HG02678 (cell line): ENCODE data around the gene TIMELESS.
A peak's percentile ranks its signal among the peaks of the same experiment; 100 is the strongest.
"Not testable (repeated sequence)": the region's sequence is repeated elsewhere in the genome, so short reads cannot be mapped to it uniquely, and the experiment has no call there.

Source experiments
- ATAC-seq: cut with Tn5 transposase; IDR thresholded peaks from one replicate; pipeline ENCODE4 v1.9.1; 2021; ENCODE audit warnings: mild to moderate bottlenecking, moderate library complexity; ENCODE audit not compliant: unreplicated experiment

The TIMELESS gene, protein sequence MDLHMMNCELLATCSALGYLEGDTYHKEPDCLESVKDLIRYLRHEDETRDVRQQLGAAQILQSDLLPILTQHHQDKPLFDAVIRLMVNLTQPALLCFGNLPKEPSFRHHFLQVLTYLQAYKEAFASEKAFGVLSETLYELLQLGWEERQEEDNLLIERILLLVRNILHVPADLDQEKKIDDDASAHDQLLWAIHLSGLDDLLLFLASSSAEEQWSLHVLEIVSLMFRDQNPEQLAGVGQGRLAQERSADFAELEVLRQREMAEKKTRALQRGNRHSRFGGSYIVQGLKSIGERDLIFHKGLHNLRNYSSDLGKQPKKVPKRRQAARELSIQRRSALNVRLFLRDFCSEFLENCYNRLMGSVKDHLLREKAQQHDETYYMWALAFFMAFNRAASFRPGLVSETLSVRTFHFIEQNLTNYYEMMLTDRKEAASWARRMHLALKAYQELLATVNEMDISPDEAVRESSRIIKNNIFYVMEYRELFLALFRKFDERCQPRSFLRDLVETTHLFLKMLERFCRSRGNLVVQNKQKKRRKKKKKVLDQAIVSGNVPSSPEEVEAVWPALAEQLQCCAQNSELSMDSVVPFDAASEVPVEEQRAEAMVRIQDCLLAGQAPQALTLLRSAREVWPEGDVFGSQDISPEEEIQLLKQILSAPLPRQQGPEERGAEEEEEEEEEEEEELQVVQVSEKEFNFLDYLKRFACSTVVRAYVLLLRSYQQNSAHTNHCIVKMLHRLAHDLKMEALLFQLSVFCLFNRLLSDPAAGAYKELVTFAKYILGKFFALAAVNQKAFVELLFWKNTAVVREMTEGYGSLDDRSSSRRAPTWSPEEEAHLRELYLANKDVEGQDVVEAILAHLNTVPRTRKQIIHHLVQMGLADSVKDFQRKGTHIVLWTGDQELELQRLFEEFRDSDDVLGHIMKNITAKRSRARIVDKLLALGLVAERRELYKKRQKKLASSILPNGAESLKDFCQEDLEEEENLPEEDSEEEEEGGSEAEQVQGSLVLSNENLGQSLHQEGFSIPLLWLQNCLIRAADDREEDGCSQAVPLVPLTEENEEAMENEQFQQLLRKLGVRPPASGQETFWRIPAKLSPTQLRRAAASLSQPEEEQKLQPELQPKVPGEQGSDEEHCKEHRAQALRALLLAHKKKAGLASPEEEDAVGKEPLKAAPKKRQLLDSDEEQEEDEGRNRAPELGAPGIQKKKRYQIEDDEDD

DNA sequence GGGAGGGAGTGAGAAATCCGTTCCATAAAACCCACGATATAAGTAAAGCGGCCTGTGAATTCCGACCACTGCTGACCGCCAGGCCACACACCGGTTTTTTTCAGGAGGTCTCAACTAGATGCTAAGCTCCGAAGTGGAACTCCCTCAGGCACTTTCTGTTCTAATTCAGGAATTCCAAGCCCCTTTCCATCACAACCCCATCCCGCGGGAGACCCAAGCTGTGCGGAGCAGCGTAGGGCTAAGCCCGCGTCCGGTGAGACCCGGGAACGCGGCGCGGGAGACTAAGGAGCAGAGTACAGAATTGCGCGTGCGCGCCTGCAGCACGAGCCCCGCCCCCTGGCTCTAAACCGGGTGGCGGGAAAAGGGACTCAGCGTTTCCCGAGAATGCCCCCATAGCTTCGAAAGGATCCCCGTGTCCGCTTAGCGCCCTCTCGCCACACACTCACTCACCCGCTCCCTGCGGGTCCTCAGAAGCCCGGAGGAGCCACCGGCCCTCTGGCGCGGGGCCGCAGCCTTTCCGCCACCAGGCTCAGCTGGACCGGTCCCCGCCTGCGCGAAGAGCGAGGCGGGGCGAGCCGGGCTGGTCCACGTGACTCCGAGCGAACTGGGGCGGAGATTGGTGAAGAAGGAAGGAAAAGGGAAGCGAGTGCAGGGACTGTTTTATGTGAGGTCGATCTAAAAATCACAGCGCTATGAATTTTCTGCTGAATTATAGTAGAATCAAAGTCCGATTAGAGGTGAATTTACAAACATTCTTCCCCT, at the start of gene TIMELESS:
TSS of gene TIMELESS (minus strand) at position 567 of the 762 bp plus-strand sequence. CDS start 15,256 bp downstream, outside the sequence.
- ATAC-seq = peak; percentile 95

DNA sequence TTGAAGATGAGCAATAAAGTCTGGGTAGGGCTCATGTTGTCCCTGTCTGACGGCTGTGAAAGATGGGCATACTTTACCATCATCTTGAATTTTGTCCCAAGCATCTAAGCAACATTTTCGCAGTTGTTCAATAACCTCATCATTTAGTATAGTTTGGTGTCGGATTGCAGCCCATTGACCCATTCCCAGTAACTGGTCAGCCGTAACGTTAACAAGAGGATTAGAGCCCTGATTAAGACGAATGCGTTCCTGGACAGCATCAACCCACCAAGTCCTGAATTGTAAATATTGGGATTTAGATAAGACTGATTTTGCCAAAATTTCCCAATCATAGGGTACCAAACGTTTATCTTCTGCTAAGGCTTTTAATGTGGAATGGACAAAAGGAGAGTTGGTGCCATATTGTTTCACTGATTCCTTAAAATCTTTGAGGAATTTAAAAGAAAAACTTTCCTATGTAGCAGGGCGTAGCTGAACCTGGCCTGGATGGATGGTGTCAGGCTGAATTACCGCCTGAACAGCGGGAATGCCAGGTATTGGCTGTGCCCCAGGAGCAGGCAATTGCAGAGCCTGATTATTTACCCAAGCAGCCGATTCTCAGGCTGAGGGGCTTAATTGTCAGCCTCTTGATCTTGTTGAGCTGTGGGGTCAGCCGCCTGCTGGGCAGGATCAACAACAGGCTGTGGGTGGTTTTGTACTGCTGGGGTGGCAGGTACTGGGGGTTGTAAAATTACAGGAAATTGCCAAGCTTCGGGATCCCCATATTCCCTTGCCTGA, 49.1 kb upstream of the TIMELESS start:
- ATAC-seq = not testable (repeated sequence)

DNA sequence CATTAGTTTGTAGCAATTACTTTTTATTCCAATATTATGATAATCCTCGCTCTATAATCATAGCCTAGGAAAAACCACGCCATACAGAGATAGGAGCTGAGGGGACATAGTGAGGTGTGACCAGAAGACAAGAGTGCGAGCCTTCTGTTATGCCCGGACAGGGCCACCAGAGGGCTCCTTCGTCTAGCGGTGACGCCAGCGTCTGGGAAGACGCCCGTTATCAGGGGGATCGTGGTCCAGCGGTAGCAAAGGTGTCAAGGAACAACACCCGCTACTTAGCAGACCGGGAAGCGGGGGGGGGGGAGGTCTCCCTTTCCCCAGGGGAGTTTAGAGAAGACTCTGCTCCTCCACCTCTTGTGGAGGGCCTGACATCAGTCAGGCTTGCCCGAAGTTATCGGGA, 47.5 kb upstream of the TIMELESS start:
- ATAC-seq = not testable (repeated sequence)

DNA sequence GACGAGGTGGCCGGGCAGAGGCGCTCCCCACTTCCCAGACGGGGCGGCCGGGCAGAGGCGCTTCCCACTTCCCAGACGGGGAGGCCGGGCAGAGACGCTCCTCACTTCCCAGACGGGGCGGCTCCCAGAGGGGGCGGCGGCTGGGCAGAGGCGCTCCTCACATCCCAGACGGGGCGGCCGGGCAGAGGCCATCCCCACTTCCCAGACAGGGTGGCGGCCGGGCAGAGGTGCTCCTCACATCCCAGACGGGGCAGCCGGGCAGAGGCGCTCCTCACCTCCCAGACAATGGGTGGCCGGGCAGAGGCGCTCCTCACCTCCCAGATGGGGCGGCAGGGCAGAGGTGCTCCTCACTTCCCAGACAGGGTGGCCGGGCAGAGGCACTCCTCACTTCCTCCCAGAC, 45.3 kb upstream of the TIMELESS start:
- not testable (repeated sequence) for ATAC-seq

DNA sequence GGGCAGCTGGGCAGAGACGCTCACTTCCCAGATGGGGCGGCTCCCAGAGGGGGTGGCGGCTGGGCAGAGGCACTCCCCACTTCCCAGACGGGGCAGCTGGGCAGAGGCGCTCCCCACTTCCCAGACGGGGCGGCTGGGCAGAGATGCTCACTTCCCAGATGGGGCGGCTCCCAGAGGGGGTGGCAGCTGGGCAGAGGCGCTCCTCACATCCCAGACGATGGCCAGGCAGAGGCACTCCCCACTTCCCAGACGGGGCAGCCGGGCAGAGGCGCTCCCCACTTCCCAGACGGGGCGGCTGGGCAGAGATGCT, 44.8 kb upstream of the TIMELESS start:
- ATAC-seq = not testable (repeated sequence)

DNA sequence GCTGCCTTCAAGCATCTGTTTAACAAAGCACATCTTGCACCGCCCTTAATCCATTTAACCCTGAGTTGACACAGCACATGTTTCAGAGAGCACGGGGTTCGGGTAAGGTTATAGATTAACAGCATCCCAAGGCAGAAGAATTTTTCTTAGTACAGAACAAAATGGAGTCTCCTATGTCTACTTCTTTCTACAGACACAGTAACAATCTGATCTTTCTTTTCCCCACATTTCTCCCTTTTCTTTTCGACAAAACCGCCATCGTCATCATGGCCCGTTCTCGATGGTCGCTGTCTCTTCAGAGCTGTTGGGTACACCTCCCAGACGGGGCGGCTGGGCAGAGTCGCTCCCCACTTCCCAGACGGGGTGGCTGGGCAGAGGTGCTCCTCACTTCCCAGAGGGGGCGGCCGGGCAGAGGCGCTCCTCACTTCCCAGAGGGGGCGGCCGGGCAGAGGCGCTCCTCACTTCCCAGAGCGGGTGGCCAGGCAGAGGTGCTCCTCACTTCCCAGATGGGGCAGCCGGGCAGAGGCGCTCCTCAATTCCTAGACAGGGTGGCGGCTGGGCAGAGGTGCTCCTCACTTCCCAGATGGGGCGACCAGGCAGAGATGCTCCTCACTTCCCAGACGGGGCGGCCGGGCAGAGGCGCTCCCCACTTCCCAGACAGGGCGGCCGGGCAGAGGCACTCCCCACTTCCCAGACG, 44.3 kb upstream of the TIMELESS start:
- not testable (repeated sequence) for ATAC-seq

DNA sequence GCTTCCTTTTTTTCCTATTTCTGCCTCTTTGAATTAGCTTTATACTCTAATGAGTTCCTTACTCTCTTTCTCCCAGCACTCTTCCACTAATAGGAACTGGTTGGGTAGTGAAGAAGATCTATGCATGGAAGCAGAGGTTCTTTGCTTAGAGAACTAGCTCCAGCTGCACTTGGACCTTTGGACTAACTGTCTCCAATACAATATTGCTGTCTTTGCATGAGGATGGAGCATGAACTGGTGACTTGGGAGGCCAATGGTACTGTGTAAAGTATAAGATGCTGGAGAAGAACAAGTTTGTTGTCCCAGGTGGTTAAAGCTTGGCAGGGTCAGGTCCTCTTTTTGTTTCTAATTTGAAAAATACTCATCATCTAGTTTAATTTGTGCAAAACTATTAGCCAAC, 41.1 kb upstream of the TIMELESS start:
- no peak for ATAC-seq

DNA sequence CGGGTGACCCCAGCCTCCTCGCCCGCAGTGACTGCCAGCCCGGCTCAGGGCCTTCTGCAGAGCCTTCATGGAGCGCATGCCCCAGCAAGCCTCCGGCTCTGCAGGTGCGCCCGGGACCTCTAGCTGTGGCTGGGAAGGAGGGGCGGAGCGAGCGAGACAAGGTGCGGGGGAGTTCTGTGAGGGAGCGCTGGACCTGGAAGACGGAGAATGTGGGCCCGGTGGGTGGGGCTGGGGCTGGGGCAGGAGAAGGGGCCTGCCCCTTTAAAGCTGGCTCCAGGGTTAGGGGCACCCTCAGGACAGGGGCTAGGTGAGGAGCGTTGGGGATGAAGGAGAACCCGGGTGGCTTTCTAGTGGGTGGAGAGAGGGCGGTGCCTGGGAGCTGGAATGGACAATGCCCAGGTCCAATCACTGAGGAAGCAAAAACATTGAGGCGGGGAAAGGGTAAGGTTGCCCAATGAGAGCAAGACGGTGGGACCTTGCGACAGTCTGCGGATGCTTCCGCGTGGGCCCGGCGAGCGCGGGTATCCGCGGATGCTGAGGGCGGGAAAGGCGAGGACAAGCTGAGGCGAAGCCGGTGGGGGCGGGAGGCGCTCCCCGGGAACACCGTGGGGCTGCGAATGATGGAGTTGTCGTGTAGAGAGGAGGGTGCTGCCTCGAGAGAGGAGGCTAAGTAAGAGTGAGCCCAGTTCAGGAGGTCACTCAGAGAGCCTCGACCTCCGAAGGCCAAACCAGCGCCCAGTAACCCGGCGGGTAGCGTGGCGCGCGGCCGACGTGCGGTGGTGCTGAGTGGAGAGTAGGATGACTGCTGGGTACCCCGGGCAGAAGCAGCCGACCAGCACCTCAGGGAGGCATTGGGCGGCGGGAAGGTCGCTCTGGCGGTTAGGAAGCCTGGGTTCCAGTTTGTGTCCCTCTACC, 39.1 kb upstream of the TIMELESS start, which contains the start of gene GLS2:
TSS of gene GLS2 (minus strand) at position 121 of the 915 bp plus-strand sequence. CDS start at position 78, 43 bp downstream.
- peak; percentile 91 for ATAC-seq

DNA sequence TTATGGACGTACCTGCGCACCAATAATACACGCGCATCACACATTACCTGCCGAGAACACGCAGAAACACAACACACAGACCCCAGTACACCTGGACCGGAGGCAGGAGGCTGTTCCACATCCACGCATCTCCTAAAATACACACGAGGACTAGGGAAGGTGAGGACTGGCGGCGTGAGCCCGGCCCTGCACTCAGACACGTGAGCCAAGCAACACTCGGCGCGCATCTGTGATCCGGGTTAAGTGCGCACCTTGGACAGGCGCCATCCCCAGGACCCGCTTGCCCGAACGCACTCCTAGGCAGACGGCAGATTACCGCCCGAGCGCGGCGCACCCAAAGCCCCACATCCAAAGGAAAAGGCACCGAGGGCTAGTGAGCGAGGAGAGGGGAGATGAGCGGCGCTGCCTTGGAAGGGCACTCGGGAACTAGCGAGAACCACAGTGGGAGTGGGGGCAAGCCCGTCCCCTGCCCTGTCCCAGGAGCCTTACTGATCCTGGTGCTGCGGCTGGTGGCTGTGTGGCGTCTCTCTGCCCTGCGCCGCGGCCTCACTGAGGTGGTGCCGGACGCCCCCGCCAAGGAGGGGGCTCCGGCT, 38.3 kb upstream of the TIMELESS start:
- peak; percentile 17 for ATAC-seq

DNA sequence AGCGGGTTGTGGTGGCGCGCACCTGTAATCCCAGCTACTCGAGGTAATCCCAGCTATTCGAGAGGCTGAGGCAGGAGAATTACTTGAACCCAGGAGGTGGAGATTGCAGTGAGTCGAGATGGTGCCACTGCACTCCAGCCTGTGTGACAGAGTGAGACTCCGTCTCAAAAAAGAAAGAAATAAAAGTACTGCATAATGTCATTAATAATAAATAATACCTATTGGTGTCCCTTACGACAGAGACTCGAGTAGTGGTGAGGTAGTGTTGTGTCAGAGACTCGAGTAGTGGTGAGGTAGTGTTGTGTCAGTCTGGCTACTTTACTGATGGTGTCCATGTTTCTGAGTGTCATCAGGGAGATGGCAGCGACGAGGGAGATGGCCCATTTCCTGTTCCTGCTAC, 37.5 kb upstream of the TIMELESS start:
- ATAC-seq = no peak

DNA sequence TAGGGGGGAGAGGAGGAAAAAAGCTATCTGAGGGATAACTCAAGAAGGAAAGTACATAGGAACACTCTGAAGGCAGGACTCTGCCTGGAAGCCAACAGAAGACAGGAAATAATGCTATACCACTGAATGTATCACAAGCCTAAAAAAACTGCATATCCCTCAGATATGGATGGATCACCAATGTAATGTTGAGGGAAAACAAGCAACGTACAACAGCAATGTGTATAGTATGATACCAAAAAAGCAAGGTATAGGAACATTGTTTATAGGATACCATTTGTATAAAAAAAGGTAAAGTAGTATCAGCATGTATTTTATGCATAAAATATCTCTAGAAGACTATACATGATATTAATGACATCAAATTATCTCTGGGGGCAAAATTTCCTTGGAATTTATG, 35.3 kb upstream of the TIMELESS start:
- no peak for ATAC-seq

DNA sequence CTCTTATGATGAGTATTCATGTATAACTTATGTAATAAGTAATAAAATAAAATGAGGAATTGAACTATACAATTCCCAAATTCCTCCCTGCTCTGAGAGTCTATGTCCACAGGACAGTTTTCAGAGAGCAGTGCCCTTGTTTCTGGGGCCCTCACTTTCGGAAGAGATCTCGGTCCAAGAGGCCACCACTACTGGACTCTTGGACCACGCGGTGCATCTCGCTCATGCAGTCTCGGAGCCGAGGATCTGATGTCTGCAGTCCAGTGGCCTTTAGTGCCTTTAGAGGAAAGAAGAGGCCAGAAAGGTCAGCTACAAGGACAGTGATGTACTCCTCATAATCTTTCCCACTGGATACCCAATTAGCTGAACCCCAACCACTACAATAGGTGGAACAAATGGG, 30.4 kb upstream of the TIMELESS start:
- no peak for ATAC-seq

DNA sequence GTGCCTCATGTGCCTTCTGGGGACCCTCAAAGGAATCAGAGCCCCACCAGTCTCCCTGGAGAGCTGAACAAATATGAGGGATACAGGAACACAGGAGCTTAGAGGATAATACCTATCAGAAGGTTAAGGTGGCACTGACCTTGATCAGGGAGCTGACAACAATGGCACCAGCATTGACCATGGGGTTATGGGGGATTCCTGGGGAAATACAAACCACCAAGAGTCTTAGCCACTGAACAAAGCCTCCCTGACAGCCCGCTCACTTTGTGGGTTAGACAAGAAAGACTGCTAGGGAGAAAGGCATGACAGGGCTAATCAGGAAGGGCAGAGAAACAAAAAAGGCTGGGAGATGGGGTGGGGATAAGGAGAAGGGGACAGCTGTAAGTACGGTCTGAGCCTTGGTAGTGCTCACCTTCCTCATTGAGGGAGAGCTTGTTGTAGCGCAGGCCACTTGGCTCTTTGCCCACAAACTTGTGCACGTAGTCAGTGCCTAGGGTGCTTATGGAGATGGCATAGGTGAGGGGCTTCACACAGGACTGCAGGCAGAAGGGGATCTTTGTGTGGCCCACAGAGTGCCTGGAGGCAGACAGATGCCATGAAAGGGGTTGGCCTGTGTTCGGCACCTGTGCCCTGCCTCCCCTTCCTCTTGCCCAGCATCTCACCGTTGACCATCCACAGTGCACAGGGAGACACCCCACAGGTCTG, 28.4 kb upstream of the TIMELESS start:
- no peak for ATAC-seq

DNA sequence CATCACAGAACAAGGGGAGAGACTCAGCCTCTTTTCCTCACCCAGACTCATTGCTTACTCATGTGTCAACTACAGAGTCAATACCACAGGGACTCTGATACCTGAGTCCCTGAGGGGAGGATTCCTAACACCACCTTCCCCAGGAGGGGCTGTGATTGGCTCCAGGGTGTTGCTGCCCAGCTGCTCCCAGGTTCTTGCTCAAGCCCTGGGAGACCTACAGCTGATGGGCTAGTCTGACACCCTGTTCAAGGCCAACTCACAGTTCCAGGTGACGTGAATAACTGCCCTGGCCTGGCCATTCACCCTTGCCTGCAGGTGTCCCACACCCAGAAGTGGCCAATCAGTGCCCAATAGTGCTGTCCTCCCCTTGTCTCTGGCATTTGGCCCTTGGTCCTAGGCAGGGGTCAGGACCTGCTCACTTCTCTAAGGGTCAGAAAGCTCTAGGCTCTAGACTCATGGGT, 27.8 kb upstream of the TIMELESS start:
- ATAC-seq = no peak

DNA sequence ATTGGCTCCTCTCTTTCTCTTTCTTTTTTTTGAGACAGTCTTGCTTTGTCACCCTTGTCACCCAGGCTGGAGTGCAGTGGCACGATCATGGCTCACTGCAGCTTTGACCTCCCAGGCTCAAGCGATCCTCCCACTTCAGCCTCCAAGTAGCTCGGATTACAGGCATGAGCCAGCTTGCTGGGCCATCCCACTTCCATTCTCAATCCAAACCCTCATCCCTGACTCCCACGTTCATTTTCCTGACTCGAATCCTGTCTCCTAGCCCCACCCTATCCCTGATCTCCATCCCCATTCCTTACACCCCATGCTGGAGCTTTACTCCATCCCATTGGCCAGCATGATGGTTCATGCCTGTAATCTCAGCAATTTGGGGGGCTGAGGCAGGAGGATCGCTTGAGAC, 26.9 kb upstream of the TIMELESS start:
- ATAC-seq = no peak

DNA sequence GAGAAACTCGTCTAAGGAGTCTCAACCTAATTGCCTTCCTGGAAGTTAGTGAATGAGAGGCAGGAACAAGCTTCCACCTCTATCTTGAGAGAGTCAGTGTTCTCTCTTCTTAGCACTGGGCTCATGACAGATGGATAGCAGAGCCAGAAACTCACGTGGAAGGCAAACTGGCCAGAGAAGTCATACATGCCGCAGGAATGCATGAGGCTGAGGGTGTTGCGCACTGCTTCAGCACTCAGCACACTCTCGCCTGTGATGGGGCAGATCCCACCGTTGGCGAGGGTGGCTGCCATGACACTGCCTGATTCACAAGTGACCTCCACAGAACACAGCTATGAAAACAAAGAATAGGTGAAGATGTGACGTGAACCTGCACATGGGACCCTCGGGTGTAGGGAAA, 25.2 kb upstream of the TIMELESS start:
- no peak for ATAC-seq
